ENCODE measurements around the gene NBPF3. TPM values are rescaled to one million over a fixed set of nuclear protein-coding genes. Genes with fewer than 3 reads are reported as not detected.

NBPF3 gene
- total RNA-seq, 1 donor: 6.6 TPM

DNA sequence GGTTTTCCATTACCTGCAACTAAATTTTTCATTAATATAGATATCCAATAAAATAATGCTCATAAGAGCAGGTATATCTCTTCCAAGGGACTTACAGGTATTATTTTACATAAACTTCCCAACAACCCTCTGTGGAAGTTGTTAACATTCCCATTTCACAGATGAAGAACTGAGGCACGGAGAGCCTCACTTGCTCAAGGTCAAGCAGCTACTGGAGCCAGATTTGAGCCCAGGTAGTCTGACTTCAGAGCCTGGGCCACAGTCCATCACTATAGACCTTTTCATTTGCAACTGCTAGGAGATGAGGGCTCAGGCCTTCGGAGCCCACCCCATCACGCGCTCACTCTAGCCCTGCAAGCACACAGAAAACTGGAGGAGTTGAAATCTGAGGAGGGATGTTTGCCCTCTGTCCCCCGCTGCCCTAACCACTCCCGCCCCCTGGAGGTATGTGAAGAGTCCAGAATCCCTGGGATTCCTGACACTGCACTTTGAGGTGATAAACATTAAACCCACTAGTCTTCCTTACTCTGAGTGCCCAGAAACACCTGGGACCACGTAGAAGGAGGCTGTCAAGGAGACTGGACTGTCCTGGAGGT is 57.6 kb downstream of the NBPF3 start:
- no peaks in the 10 kb centered on the region for H3K27me3 ChIP-seq (ENCODE audit: insufficient read depth, low read length)
- no peaks in the 10 kb centered on the region for H3K4me1 ChIP-seq (ENCODE audit: insufficient read depth, low read length)
- H3K4me3 ChIP-seq (ENCODE audit: low read length): no peak overlapping the region
- H3K9me3 ChIP-seq (ENCODE audit: low read depth, low read length): no peaks in the 10 kb centered on the region

DNA sequence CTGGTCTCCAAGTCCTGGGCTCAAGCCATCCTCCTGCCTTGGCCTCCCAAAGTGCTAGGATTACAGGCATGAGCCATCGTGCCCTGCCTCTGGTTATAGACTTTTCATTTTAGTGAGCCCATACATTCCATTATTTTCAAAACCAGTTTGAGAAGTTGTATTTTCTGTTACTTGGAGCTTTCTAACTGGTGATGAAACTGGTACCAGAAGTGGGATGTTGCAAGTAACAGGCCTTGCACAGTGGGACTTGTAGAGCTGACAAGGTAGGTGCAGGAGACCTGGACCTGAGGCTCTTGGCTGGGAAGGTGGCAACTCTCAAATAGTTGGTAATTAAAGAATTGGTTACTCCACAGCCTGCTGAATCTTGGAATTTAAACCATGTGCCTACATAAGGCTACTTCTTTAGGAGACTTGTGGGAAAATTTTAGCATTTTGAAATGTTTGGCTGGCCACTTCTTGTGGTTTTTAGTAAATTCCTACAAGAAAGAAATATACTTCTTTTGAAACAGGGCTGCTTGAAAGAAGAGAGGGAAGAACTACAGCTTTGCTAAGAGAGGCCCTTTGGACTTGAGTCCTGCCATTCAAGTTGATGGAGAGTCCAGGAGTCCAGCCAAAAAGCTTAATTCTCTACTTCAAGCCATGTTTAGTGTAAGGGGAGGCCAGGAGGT is 59.5 kb downstream of the NBPF3 start:
- Histone ChIP-seq H3K4me3 (ENCODE audit: low read length) (no peak overlapping the region), H3K27me3 (ENCODE audit: insufficient read depth, low read length) (no peaks in the 10 kb centered on the region), H3K4me1 (ENCODE audit: insufficient read depth, low read length) (no peaks in the 10 kb centered on the region), H3K9me3 (ENCODE audit: low read depth, low read length) (no peaks in the 10 kb centered on the region)

DNA sequence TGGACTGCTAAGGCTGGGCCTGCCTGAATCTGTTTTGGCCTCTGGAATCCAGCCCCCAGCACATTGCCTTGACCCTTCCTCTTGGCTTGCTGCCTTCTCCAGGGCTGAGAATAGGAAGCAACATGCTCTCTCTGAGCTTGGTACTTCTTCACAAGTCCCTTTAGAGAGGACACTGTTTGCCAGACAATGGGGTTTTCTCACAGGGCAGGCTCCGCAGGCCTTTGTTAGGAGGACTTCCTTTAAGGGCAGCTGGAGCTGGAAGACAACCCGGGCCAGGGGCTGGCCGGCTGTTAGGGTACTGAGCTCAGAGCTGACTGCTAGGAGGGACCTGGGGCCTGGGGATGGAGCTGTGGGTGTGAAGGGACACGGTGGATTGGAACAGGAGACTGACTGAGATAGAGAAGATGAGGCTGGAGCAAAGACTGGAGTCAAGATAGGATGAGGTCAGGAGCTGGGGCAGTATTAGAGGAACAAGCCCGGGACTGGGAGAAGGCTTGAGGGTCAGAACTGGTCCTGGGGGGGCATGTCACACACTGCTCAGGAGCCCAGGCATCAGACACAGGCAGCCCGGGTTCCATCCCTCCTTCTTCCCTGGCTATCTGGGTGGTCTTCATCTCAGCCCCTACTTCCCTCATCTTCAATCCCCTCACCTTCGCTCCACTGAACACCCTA is 63.9 kb downstream of the NBPF3 start:
- H3K4me3 ChIP-seq (ENCODE audit: low read length): no peak overlapping the region

DNA sequence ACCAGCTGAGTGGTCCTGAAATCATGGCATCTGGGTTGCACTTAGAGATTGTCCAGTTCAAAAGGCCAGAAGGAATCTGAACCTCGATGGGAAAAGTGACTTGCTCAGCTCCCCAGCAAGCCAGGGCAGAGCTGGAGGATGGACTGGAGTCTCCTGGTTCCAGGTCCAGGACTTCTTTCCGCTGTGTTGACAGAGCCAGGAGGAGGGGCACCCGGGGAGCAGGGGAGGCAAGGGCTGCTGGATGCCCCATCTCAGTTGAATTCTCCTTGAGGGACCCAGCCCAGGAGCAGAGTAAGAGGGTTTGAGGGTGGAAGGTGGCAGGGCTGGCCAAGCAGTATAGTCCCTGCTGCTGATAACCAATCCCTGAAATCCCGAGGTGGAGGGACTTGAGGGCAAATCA is 66.9 kb downstream of the NBPF3 start:
- H3K9me3 ChIP-seq (ENCODE audit: low read depth, low read length): no peaks in the 10 kb centered on the region
- peaks cover 36% of the 10 kb centered on the region for H3K27me3 ChIP-seq (ENCODE audit: insufficient read depth, low read length)
- H3K4me3 ChIP-seq (ENCODE audit: low read length): no peak overlapping the region
- H3K4me1 ChIP-seq (ENCODE audit: insufficient read depth, low read length): peaks cover 5% of the 10 kb centered on the region

More for the DNA sequence above, 63.9 kb downstream of the NBPF3 start:
- Histone ChIP-seq H3K4me1 (ENCODE audit: insufficient read depth, low read length) (peaks cover 4% of the 10 kb centered on the region), H3K9me3 (ENCODE audit: low read depth, low read length) (no peaks in the 10 kb centered on the region), H3K27me3 (ENCODE audit: insufficient read depth, low read length) (peaks cover 20% of the 10 kb centered on the region)

DNA sequence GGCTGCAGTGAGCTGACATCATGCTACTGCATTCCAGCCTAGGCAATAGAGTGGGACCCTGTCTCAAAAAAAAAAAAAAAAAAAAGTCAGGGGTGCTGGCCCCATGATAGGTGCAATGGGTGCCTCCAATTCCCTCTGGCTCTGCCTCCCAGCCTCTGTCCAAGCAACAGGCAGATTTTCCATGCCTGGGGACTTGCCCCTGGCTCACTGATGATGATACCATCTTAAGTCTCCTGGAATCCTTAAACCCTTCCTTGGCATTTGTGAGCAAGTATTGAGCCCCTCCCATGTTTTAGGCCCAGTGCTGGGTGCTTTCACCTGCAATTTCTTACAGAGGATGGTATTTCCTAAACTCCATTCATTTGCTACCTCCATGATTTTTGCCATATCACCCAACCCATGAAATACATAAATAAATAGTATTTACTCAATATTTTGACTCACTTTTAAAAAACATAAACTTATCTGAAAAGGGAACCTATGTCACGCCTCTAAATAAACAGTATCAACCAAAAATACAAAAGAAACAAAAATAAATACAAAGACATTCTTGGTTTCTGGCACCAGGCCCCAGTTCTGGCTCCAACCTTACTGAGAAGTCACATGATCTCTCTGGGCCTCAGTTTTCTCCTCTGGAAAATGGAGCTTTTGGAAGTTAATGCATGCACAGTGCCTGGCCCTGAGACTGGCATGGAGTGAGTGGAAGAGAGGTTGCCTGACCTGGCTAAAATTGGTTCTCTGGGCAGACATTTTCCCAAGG is 67.8 kb downstream of the NBPF3 start:
- peaks cover 36% of the 10 kb centered on the region for H3K27me3 ChIP-seq (ENCODE audit: insufficient read depth, low read length)
- no peak overlapping the region for H3K4me3 ChIP-seq (ENCODE audit: low read length)
- peaks cover 5% of the 10 kb centered on the region for H3K4me1 ChIP-seq (ENCODE audit: insufficient read depth, low read length)
- H3K9me3 ChIP-seq (ENCODE audit: low read depth, low read length): no peaks in the 10 kb centered on the region

DNA sequence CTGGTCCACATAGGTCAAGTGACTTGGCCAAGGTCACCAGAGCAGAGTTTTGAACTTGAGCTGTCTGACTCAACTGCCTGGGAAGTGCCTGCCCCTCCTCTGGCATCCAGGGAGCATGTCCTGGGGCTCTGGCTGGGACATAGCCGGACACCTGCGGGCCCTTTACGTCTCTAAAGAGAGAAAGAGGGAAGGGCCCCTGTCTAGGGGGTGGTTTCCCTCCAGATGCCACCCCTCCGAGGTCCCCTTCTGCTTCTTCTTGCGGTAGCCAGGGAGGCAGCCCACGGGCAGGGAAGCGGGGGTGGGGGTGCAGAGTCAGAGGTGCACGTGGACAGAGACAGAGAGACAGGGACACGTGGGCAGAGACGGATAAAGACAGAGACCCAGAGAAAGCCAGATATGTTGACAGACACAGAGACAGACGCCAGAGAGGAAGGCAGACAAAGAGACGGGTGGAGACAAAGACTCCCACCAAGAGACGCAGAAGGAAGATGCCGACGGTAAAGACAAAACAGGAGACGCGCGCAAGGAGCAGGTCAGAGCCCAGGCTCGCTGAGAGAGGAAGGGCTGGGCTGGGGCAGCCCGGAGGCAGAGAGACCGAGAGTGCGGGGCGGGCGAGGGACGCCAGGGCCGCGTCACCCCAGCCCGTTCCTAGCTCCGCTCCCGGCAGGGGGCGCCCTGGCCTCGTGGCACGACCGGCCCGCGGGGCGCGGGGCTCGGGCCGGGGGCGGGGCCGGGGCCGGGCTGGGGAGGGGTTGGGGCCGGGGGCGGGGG is 68.8 kb downstream of the NBPF3 start:
- Histone ChIP-seq H3K4me1 (ENCODE audit: insufficient read depth, low read length) (peaks cover 5% of the 10 kb centered on the region), H3K9me3 (ENCODE audit: low read depth, low read length) (no peaks in the 10 kb centered on the region), H3K4me3 (ENCODE audit: low read length) (no peak overlapping the region), H3K27me3 (ENCODE audit: insufficient read depth, low read length) (peaks cover 36% of the 10 kb centered on the region)

DNA sequence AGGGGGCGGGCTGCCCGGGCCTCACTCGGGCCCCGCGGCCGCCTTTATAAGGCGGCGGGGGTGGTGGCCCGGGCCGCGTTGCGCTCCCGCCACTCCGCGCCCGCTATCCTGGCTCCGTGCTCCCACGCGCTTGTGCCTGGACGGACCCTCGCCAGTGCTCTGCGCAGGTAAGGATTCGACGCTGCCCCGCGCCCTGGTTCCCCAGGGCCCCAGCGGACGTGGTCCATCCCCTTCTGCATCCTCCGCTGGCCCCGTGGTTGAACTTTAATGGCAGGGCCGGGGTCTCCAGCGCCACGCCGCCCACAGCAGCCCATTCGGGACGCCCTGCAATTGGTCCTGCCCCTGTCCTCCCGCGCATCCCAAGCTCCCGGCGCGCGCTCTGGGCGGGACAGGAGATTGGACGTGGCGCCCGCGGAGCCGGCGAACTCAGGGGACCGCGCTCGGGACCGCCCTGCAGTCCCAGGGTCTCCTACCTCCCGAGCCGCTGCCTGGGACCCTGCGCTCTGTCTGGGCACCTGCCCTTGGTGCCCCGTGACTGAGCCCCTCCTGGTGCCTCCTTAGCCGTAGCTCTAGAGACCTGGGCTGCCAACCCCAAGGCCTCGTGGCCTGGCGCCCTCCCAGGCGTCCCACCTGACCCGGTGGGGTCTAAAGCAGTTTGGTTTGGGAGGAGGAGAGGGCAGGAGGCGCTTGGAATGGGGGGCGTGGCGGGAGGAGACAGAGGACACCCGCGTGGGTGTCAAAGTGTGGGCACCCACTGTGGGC is 69.6 kb downstream of the NBPF3 start, which contains the start of gene ALPL:
Gene ALPL, plus strand, starts transcription at position 73 of the 762 bp plus-strand sequence. CDS start 44,659 bp downstream, outside the sequence.
- peaks cover 36% of the 10 kb centered on the region for H3K27me3 ChIP-seq (ENCODE audit: insufficient read depth, low read length)

DNA sequence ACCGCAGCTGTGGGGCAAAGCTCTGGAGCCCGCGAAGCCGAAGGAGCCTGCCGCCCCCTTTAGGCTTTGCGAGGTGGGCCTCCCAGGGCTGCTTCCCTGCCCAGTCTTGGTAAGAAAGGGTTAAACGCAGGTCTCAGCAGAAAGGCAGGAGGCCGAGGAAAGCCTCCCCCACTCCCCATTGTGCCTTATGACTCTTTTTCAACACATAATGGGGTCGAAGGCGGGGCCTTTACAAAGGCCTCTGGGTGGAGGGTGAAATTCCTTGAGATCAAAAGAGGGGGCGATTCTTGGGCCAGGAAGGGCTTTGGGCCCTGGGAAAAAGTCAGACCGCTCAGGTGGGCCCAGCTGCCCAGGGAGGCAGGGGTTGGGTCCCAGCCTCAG is 70.2 kb downstream of the NBPF3 start:
- Histone ChIP-seq H3K9me3 (ENCODE audit: low read depth, low read length) (no peaks in the 10 kb centered on the region), H3K27me3 (ENCODE audit: insufficient read depth, low read length) (peaks cover 36% of the 10 kb centered on the region), H3K4me3 (ENCODE audit: low read length) (peak overlapping the region; percentile 33), H3K4me1 (ENCODE audit: insufficient read depth, low read length) (peaks cover 5% of the 10 kb centered on the region)

More for the DNA sequence above, 69.6 kb downstream of the NBPF3 start, which contains the start of gene ALPL:
- Histone ChIP-seq H3K4me1 (ENCODE audit: insufficient read depth, low read length) (peaks cover 5% of the 10 kb centered on the region), H3K9me3 (ENCODE audit: low read depth, low read length) (no peaks in the 10 kb centered on the region), H3K4me3 (ENCODE audit: low read length) (peak within 1 kb of the TSS; percentile 33)

DNA sequence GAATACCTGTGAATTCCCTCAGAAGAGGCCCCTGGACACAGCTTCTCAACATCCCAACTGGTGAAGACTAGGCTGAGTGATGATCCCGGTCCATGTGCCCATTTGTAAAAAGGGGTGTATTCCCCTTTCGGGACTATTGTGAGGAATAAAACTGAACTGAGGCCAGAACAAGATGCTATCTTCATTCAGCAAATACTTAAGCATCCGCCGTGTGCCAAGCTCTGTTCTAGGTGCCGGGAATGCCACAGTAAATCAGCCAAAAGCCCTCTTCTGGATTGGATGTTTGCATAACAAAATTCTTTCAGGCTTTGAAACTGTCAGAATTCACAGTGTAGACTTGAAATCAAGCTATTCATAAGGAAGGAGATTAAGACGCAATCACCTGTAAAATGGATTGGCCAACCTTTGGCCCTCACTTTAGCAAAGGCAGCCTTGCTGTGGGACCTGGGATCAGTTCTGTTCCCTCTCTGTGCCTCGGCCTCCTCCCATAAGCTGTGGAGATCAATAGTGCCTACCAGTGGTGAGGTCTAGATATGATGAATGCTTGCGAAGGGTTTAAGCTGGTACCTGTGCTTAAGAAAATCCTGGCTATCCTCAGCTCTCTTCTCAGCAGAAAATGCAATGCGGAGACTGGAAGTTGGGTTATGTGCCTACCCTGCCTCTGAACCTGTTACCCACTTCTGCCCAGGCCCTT is 71.1 kb downstream of the NBPF3 start:
- peaks cover 36% of the 10 kb centered on the region for H3K27me3 ChIP-seq (ENCODE audit: insufficient read depth, low read length)
- H3K4me1 ChIP-seq (ENCODE audit: insufficient read depth, low read length): peaks cover 5% of the 10 kb centered on the region
- H3K9me3 ChIP-seq (ENCODE audit: low read depth, low read length): no peaks in the 10 kb centered on the region
- H3K4me3 ChIP-seq (ENCODE audit: low read length): no peak overlapping the region

DNA sequence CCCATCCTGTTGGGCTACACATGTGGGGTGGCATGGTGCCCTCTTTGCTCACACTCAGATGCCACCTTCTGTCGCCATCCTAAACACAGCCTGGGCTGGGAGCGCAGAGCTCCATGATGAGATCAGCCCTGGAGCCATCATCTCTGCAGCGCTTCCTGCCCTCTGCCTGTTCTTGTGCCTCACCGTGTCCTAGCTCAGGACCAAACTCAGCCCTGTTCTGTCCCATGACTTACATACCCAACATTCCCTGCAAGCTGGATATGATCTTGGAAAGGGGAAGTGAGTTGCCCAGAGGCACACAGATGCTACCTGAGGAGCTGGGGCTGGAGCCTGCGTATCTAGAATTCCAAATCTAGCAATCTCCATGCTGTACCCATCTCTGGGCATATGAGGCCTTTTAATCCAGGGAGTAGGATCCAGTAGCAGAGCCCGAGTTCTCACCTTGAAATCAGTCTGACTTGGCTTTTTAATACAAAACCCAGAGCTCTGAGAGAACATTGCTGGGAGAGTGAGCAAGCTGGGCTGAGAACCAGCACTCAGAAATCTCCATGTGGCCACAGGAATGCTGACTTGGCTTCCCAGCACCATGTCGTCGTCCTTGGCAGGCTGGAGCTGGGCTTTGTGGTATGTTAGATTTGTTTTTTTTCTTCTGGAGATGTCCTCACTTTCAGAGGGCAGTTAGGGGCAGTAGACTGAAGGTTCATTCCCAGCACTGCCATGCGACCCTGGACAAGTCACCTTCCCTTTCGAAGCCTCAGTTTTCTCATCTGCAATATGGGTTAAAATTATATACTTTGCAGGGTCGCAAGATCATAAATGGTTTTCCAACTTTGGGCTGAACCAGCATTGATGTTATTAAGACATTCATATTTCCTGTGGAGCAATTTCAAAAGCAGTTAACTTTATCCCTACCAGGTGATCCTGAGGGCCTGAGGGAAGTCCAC is 71.9 kb downstream of the NBPF3 start:
- Histone ChIP-seq H3K4me3 (ENCODE audit: low read length) (no peak overlapping the region), H3K27me3 (ENCODE audit: insufficient read depth, low read length) (peaks cover 33% of the 10 kb centered on the region), H3K9me3 (ENCODE audit: low read depth, low read length) (no peaks in the 10 kb centered on the region), H3K4me1 (ENCODE audit: insufficient read depth, low read length) (peaks cover 5% of the 10 kb centered on the region)

DNA sequence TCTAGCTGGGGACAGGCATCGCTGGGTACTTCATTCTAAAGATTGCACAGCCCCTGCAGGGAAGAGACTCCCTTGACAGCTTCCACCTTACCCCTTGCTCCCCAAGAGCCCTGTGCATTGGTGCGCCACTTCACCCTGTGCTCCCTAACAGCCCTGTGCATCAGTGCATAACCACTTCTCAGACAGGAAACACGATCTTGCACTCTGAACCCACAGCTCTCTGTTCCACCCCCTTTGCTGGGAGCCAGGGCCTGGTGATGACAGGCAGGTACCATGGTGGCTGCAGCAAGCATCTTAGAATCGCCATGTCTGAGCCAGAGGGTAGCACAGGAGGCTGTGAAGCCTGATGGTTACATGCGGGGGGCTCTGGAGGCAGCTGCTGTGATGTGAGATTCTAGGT is 74.3 kb downstream of the NBPF3 start:
- Histone ChIP-seq H3K4me3 (ENCODE audit: low read length) (no peak overlapping the region), H3K4me1 (ENCODE audit: insufficient read depth, low read length) (no peaks in the 10 kb centered on the region)

DNA sequence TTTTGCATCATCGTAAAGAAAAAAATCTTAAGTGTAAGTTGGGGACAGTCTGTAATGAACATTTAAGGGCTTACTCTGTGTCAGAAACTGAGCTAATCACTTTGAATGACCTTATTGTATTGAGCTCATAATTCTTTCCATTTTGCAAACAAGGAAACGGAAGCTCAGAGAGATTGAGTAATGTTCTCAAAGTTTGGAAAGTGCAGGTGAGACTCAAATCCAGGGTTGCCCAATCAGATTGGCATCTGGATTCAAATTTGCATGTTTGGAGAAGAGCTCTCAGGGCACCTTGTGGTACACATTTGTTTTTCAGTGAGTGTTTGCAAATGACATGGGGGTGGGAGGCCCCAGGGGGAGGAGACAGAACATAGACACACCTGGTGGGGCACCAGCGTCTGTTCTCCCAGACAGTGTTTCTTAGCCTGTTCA is 77.2 kb downstream of the NBPF3 start:
- no peak overlapping the region for H3K4me3 ChIP-seq (ENCODE audit: low read length)
- H3K27me3 ChIP-seq (ENCODE audit: insufficient read depth, low read length): no peaks in the 10 kb centered on the region
- no peaks in the 10 kb centered on the region for H3K9me3 ChIP-seq (ENCODE audit: low read depth, low read length)
- no peaks in the 10 kb centered on the region for H3K4me1 ChIP-seq (ENCODE audit: insufficient read depth, low read length)

More for the DNA sequence above, 74.3 kb downstream of the NBPF3 start:
- Histone ChIP-seq H3K27me3 (ENCODE audit: insufficient read depth, low read length) (peaks cover 15% of the 10 kb centered on the region), H3K9me3 (ENCODE audit: low read depth, low read length) (no peaks in the 10 kb centered on the region)
